Spleen (tissue), 11 donors: ENCODE results near the gene NSUN6. TPM values are rescaled to one million over a fixed set of nuclear protein-coding genes. Genes with fewer than 3 reads are reported as not detected.

Source experiments
- DNase-seq: peaks from one replicate; pipeline ENCODE4 v3.0.0-alpha.2; 2020
- H3K27ac ChIP-seq, 8 donors: fragments of 200-600 bp; sonication (generic) in 7 of 8; 1 replicate in 4 of 8; 2 replicates in 4 of 8; pipeline versions ENCODE4 v1.5.0 to v1.8.0; 2016 to 2021; ENCODE audit warnings: inconsistent platforms in 4 of 8, mild to moderate bottlenecking in 4 of 8, moderate library complexity in 1 of 8
- H3K27me3 ChIP-seq, 7 donors: fragments of 200-600 bp; sonication (generic) in 6 of 7; replicated peaks in 1 of 7; 1 replicate in 4 of 7; 2 replicates in 3 of 7; pipeline versions ENCODE4 v1.5.0 to v1.8.0; 2016 to 2021; ENCODE audit warnings: inconsistent platforms in 3 of 7, mild to moderate bottlenecking in 1 of 7
- H3K36me3 ChIP-seq, 6 donors: fragments of 200-600 bp; sonication (generic) in 5 of 6; 1 replicate in 4 of 6; 2 replicates in 2 of 6; pipeline versions ENCODE4 v1.5.0 to v1.8.0; 2016 to 2021; ENCODE audit warnings: inconsistent platforms in 2 of 6
- H3K4me1 ChIP-seq, 6 donors: fragments of 200-600 bp; sonication (generic) in 5 of 6; 1 replicate in 3 of 6; 2 replicates in 3 of 6; pipeline versions ENCODE4 v1.5.0 to v1.8.0; 2016 to 2021; ENCODE audit warnings: inconsistent platforms in 3 of 6
- H3K4me3 ChIP-seq, 8 donors: fragments of 200-600 bp; sonication (generic) in 7 of 8; 1 replicate in 4 of 8; 2 replicates in 4 of 8; pipeline versions ENCODE4 v1.5.0 to v1.8.0; 2016 to 2021; ENCODE audit warnings: inconsistent platforms in 4 of 8, mild to moderate bottlenecking in 4 of 8, moderate library complexity in 2 of 8
- H3K9me3 ChIP-seq, 8 donors: fragments of 200-600 bp; sonication (generic) in 7 of 8; 1 replicate in 4 of 8; 2 replicates in 4 of 8; pipeline versions ENCODE4 v1.5.0 to v1.8.0; 2016 to 2021; ENCODE audit warnings: inconsistent platforms in 4 of 8
- CTCF ChIP-seq, 11 experiments: fragments of 200-600 bp in 7 of 11; fragments of 450-650 bp in 4 of 11; sonication (generic) in 4 of 11; IDR thresholded peaks in 8 of 11; conservative IDR thresholded peaks in 3 of 11; 1 replicate in 7 of 11; 2 replicates in 4 of 11; pipeline versions ENCODE4 v1.4.0 to v1.8.0; 2016 to 2021; ENCODE audit warnings: antibody characterized with exemption in 11 of 11, inconsistent platforms in 4 of 11, mild to moderate bottlenecking in 1 of 11
- POLR2A ChIP-seq, 3 donors: fragments of 450-650 bp; IDR thresholded peaks; one replicate each; pipeline ENCODE4 v1.5.1; 2017; ENCODE audit warnings: antibody characterized with exemption in 3 of 3, mild to moderate bottlenecking in 1 of 3
- POLR2AphosphoS5 ChIP-seq, 3 donors: sonication (generic); formaldehyde crosslinking; IDR thresholded peaks; one replicate each; pipeline ENCODE4 v1.5.1; 2017; ENCODE audit warnings: antibody characterized with exemption in 3 of 3
- WGBS, 5 donors: extraction: QIAGEN DNeasy Blood & Tissue Kit in 3 of 5; methylation state at CpG; one replicate each; pipeline versions ENCODE4 v1.1.5 to v1.1.7; 2013 to 2018; 5-methylcytosine and 5-hydroxymethylcytosine counted together
- intact Hi-C: fragments of 100-400 bp; cut with DNase I; formaldehyde crosslinking; loops from one replicate; pipeline ENCODE4 v1.15.0; 2023; ENCODE audit warnings: low total_unique reads
- polyA plus RNA-seq, 3 donors: library from polyadenylated mRNA; stranded (reverse); fragments of 200-250 nt; gene quantifications; one replicate each; pipeline ENCODE4 v1.2.1, GENCODE V29; 2013
- total RNA-seq, 7 donors: library from RNA; depleted of rRNA in 3 of 7; stranded (reverse); fragments of >200 nt in 3 of 7; fragmentation: NEBNext Ultra II Directional in 4 of 7; extraction: Animal tissue kit (Norgen Biotek cat#: 25700) in 4 of 7; gene quantifications; one replicate each; pipeline versions ENCODE4 v1.1.0 to v1.2.1, GENCODE V29; 2016 to 2021
- donor health status: healthy with polysubstance abuse.
- donor health status: DM: no; HTN: no; CAD: no; lungs with moderate emphysema.
- donor health status: DM: no; HTN: no; CAD: no.
- donor health status: Bipolar disorder and iron deficiency.
- donor health status: healthy.
- donor health status: DM: no; HTN: no; CAD: no.
- donor health status: DM: yes; HTN: yes; CAD: no.

Gene NSUN6
- total and polyA plus RNA-seq, 10 donors: 6.4 to 25.8 (median 15.6) TPM

GRCh38 chr10:18516851-18517250 is 134.5 kb downstream of the NSUN6 start:
- 91 to 97% (median 94%) methylated on average over 3 of the region's 3 CpGs for WGBS, 5 donors
- intact Hi-C loops: no loop called here
- Histone ChIP-seq H3K36me3 (no peaks in the 10 kb centered on the region), H3K27me3 (peaks cover 0 to 4% (median 0%) of the 10 kb centered on the region in 7 donors), H3K4me3 (no peak overlapping the region), H3K27ac (no peak overlapping the region), H3K9me3 (peaks cover 0 to 9% (median 0%) of the 10 kb centered on the region in 8 donors), H3K4me1 (no peaks in the 10 kb centered on the region)
- DNase-seq: no peak
- TF ChIP-seq CTCF (IDR thresholded peaks at IDR 0.05 in 8 of 11, conservative IDR thresholded peaks at IDR 0.05 in 3 of 11): no peak
- TF ChIP-seq POLR2A (IDR thresholded peaks at IDR 0.05): no peak
- no peak for TF ChIP-seq POLR2AphosphoS5 (IDR thresholded peaks at IDR 0.05)

DNA sequence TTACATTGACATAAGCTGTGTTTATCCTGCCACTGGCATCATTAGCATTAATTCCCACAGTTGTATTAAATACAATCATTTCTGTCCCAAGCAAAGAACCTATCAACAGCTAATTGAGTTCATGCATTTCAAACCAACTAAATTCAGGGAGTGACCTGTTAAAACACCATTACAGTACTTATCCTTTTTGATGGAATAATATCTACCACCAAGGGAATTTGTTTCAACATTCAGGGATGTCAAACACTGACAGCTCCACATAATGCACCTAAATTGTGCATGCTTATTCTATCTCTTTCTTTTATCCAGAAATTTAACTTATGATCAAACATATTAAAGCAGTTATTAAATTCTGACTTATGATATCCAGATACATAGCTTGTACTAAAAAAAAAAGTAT is 136.8 kb downstream of the NSUN6 start:
- intact Hi-C loops: no loop called here
- no peak for DNase-seq
- H3K27me3 ChIP-seq: peaks cover 0 to 4% (median 0%) of the 10 kb centered on the region in 7 donors
- no peaks in the 10 kb centered on the region for H3K4me1 ChIP-seq
- H3K36me3 ChIP-seq: no peaks in the 10 kb centered on the region
- H3K4me3 ChIP-seq: no peak overlapping the region
- no peak overlapping the region for H3K27ac ChIP-seq
- peaks cover 0 to 9% (median 0%) of the 10 kb centered on the region in 8 donors for H3K9me3 ChIP-seq
- TF ChIP-seq POLR2AphosphoS5 (IDR thresholded peaks at IDR 0.05) (no peak), CTCF (IDR thresholded peaks at IDR 0.05 in 8 of 11, conservative IDR thresholded peaks at IDR 0.05 in 3 of 11) (no peak), POLR2A (IDR thresholded peaks at IDR 0.05) (no peak)

DNA sequence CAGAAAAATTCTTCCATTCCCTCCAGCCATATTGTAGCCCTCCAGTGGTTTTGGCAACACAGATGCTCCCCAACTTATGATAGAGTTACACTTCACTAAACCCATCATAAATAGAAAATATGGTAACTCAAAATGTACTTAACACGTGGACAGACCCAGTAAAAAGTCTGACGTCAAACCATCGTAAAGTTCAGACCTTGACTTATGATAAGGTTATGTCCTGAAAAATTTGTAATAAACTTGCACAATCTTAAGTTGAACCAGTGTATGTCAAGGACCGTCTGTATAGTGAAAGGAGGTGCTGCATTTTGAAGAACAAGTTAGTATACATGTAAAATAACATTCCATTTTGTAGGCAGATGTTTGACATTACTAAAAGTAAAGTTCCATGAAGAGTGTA is 142.8 kb downstream of the NSUN6 start:
- Histone ChIP-seq H3K4me1 (no peaks in the 10 kb centered on the region), H3K27me3 (no peaks in the 10 kb centered on the region), H3K4me3 (no peak overlapping the region), H3K27ac (no peak overlapping the region), H3K9me3 (peaks cover 0 to 9% (median 0%) of the 10 kb centered on the region in 8 donors), H3K36me3 (no peaks in the 10 kb centered on the region)
- DNase-seq: no peak
- 77 to 89% (median 88%) methylated on average over 4 of the region's 4 CpGs for WGBS, 5 donors
- intact Hi-C loops: no loop called here
- TF ChIP-seq CTCF (IDR thresholded peaks at IDR 0.05 in 8 of 11, conservative IDR thresholded peaks at IDR 0.05 in 3 of 11) (no peak), POLR2A (IDR thresholded peaks at IDR 0.05) (no peak), POLR2AphosphoS5 (IDR thresholded peaks at IDR 0.05) (no peak)

DNA sequence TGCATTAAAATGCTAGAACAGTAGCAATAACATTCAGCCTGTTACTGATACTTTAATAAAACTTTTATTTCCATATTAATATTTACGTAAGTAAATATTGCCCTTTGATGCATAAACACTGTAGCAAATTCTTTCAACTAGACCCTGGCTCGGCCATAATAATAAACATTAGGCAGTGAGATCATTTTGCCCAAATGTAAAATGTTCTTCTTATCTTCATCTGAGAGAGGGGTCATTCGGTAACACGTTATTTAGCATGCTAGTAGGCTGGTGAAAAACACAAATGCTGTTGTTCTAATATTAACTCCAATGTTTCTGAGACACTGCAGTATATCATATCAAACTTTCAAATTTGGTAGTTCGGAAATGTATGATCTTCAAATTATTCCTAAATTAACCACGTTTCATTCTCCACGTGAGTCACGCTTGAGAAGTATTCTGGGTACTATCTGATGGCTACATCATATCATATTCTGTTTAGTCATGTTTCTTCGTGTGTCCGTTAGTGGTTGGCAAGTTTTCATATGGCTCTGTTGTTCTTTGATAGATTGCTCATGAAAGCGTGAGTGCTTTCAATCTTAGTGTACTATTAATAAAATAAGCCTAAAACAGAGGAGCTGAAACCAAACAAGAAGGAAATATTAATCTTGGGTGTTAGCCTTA is 145.8 kb downstream of the NSUN6 start:
- no peak for DNase-seq
- Histone ChIP-seq H3K4me1 (no peaks in the 10 kb centered on the region), H3K27ac (no peak overlapping the region), H3K9me3 (no peaks in the 10 kb centered on the region), H3K4me3 (no peak overlapping the region), H3K27me3 (no peaks in the 10 kb centered on the region), H3K36me3 (no peaks in the 10 kb centered on the region)
- intact Hi-C loops: no loop called here
- WGBS, 5 donors: 79 to 85% (median 83%) methylated on average over 11 of the region's 11 CpGs
- TF ChIP-seq POLR2A (IDR thresholded peaks at IDR 0.05) (no peak), CTCF (IDR thresholded peaks at IDR 0.05 in 8 of 11, conservative IDR thresholded peaks at IDR 0.05 in 3 of 11) (no peak)
